ENCODE measurements around the gene PPP1R3C.

DNA sequence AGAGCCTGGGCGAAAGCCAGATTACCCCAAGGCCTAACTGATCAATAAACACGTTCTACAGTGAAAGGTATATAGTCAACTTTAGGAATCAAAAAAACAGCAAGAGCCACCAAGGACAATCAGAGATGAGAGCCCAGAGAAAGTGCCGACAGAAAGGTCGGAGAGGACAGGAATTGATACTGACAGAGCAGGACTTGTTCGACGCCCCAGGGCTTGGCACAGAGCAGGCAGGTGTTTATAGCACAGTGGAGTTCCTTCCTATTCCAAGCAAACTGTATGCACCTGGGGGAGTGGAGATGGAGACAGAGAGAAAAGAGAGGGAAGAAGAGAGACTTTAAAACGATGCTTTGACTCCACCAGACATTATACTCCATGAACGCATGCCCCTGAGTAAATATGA is 39.5 kb downstream of the PPP1R3C start:
- TF ChIP-seq CTCF (IDR thresholded peaks at IDR 0.05), result no peak
- no peak for TF ChIP-seq POLR2A (IDR thresholded peaks at IDR 0.05)

All from testis (tissue), 2 donors.